Retinal pigment epithelial cell (primary cell): ENCODE data around the gene TEX2.
A peak's percentile ranks its signal among the peaks of the same experiment; 100 is the strongest.

Experiments
- DNase-seq: peaks from one replicate; pipeline ENCODE4 v3.0.0-alpha.2; 2010; ENCODE audit warnings: low read depth
- H3K4me3 ChIP-seq: 2 replicates; pipeline ENCODE4 v1.5.1; 2011; ENCODE audit warnings: mild to moderate bottlenecking, low read length, control low read depth, moderate library complexity
- CTCF ChIP-seq: conservative IDR thresholded peaks from 2 replicates; pipeline ENCODE4 v1.5.1; 2011; ENCODE audit warnings: low read depth, low read length, control low read depth, inconsistent platforms

TEX2 gene

GRCh38 chr17:64200080-64201032, 62.7 kb downstream of the TEX2 start:
- H3K4me3 ChIP-seq = no peak overlapping the region
- no peak for TF ChIP-seq CTCF
- DNase-seq = no peak

- TF ChIP-seq CTCF = no peak
- H3K4me3 ChIP-seq = no peak overlapping the region
- no peak for DNase-seq
Observed at GRCh38 chr17:64198331-64199090, 64.5 kb downstream of the TEX2 start.

- no peak overlapping the region for H3K4me3 ChIP-seq
- TF ChIP-seq CTCF = no peak
- peak; percentile 79 for DNase-seq
Observed at GRCh38 chr17:64196601-64197000, 66.5 kb downstream of the TEX2 start.

GRCh38 chr17:64193561-64193960, 69.5 kb downstream of the TEX2 start:
- no peak for TF ChIP-seq CTCF
- DNase-seq = no peak
- no peak overlapping the region for H3K4me3 ChIP-seq

DNA sequence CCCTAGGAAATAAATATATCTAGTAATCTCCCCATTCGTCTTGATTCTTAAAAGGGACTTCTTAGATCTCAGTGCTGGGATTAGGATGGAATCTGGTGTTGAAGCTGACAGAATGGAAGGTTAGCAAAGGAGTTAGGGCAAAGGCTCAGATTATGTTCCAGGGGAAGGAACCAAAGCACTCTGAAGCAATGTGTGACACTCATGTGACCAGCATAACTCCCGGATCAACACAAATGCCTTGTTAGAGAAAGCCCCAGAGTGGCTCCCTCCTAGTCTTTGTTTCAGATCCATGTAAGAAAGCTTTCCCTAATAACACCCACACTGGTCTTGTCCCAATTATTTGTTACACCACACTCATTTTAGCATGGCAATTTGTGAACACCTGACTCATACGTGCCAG, 70.5 kb downstream of the TEX2 start:
- peak; percentile 81 for DNase-seq
- no peak for TF ChIP-seq CTCF
- H3K4me3 ChIP-seq = no peak overlapping the region

DNA sequence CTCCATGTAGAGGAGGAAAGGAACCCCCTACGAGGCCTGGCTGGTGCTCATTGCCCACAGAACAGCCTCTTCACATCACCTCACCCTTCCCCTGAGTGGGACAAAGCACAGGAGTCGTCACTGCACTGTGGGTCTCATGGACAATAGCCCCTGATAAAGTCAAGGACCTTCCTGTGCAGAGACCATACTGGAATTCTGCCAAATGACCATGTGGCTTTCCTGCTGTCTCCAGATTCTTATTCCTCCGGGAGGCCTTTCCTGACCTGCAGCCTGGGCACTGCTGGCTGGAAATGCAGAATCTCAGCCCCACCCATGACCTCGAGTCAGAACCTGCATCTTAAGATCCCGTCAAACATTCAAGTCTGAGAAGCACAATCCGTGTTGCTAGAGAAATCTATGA, 72.6 kb downstream of the TEX2 start:
- no peak overlapping the region for H3K4me3 ChIP-seq
- no peak for DNase-seq
- no peak for TF ChIP-seq CTCF
